Testis (tissue), 2 donors: Measurements from ENCODE around the gene AUP1.

Experiments used
- POLR2A ChIP-seq: fragments of 450-650 bp; IDR thresholded peaks from one replicate; pipeline ENCODE4 v1.6.1; 2017; ENCODE audit warnings: antibody characterized with exemption, mild to moderate bottlenecking, moderate library complexity
- TF ChIP-seq, protein P1 (sequence below), 3 experiments: fragments of 450-650 bp in 2 of 3; fragments of 200-600 bp in 1 of 3; sonication (generic) in 1 of 3; IDR thresholded peaks; one replicate each; pipeline ENCODE4 v1.5.1; 2016 to 2019; ENCODE audit warnings: antibody characterized with exemption in 3 of 3, mild to moderate bottlenecking in 2 of 3, moderate library complexity in 1 of 3

GRCh38 chr2:74516650-74517049 is 12.9 kb downstream of the AUP1 start:
- TF ChIP-seq POLR2A, result no peak
- TF ChIP-seq, protein P1, sequence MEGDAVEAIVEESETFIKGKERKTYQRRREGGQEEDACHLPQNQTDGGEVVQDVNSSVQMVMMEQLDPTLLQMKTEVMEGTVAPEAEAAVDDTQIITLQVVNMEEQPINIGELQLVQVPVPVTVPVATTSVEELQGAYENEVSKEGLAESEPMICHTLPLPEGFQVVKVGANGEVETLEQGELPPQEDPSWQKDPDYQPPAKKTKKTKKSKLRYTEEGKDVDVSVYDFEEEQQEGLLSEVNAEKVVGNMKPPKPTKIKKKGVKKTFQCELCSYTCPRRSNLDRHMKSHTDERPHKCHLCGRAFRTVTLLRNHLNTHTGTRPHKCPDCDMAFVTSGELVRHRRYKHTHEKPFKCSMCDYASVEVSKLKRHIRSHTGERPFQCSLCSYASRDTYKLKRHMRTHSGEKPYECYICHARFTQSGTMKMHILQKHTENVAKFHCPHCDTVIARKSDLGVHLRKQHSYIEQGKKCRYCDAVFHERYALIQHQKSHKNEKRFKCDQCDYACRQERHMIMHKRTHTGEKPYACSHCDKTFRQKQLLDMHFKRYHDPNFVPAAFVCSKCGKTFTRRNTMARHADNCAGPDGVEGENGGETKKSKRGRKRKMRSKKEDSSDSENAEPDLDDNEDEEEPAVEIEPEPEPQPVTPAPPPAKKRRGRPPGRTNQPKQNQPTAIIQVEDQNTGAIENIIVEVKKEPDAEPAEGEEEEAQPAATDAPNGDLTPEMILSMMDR (IDR thresholded peaks at IDR 0.05), result no peak
